Astrocyte of the spinal cord (primary cell): ENCODE results near the gene AMIGO3.

Source experiments
- DNase-seq: peaks from one replicate; pipeline ENCODE4 v3.0.0; 2011; ENCODE audit warnings: low read depth, low spot score
- H3K4me3 ChIP-seq: 2 replicates; pipeline ENCODE4 v1.5.1; 2011; ENCODE audit warnings: low read depth, mild to moderate bottlenecking, low read length, moderate library complexity
- CTCF ChIP-seq: IDR thresholded peaks from 2 replicates; pipeline ENCODE4 v1.5.1; 2012; ENCODE audit warnings: low read depth, mild to moderate bottlenecking, low read length, inconsistent platforms
- in situ Hi-C: cut with HindIII; loops from 2 replicates; pipeline ENCODE4 v1.10.0; 2017; ENCODE audit warnings: low sequenced_read_pairs

The AMIGO3 gene

GRCh38 chr3:49719214-49719884 lies at the start of gene AMIGO3:
Gene AMIGO3, minus strand, starts transcription at chr3:49719684. Its CDS starts 219 bp downstream, at chr3:49719465.
- peak within 1 kb of the TSS; percentile 46 for H3K4me3 ChIP-seq
- DNase-seq: peak; percentile 94
- in situ Hi-C loops: no loop called here
- TF ChIP-seq CTCF: peak; percentile 40

- H3K4me3 ChIP-seq: no peak overlapping the region
- no peak for TF ChIP-seq CTCF
- DNase-seq: no peak
- in situ Hi-C loops: no loop called here
Measured at GRCh38 chr3:49763981-49764380, 44.5 kb upstream of the AMIGO3 start.

GRCh38 chr3:49761661-49762060 lies 42.2 kb upstream of the AMIGO3 start:
- DNase-seq: no peak
- in situ Hi-C loops: no loop called here
- TF ChIP-seq CTCF: no peak
- no peak overlapping the region for H3K4me3 ChIP-seq

GRCh38 chr3:49759226-49759625 lies 39.7 kb upstream of the AMIGO3 start:
- no peak for TF ChIP-seq CTCF
- no peak for DNase-seq
- in situ Hi-C loops: no loop called here
- no peak overlapping the region for H3K4me3 ChIP-seq

- TF ChIP-seq CTCF: no peak
- no peak for DNase-seq
- in situ Hi-C loops: no loop called here
- H3K4me3 ChIP-seq: no peak overlapping the region
Measured at GRCh38 chr3:49757197-49757596, 37.7 kb upstream of the AMIGO3 start.

GRCh38 chr3:49756036-49756435 lies 36.6 kb upstream of the AMIGO3 start:
- no peak overlapping the region for H3K4me3 ChIP-seq
- DNase-seq: no peak
- no peak for TF ChIP-seq CTCF
- in situ Hi-C loops: no loop called here
